GM23248 (cell line): Measurements from ENCODE around the gene SCAF4. TPM values are rescaled to one million over a fixed set of nuclear protein-coding genes. Genes with fewer than 3 reads are reported as not detected.

Experiments
- DNase-seq: peaks from one replicate; pipeline ENCODE4 v3.0.0-alpha.2; 2015
- H2AFZ ChIP-seq: fragments of 200-600 bp; sonication (generic); 2 replicates; pipeline ENCODE4 v1.6.1; 2016; ENCODE audit warnings: antibody characterized with exemption
- H3F3A ChIP-seq: fragments of 200-600 bp; sonication (generic); 2 replicates; pipeline ENCODE4 v1.6.1; 2016; ENCODE audit warnings: mild to moderate bottlenecking, antibody characterized with exemption, mixed run types; ENCODE audit not compliant: insufficient read depth
- H3K27ac ChIP-seq: fragments of 200-600 bp; sonication (generic); 2 replicates; pipeline ENCODE4 v1.5.1; 2016; ENCODE audit warnings: mild to moderate bottlenecking
- H3K27me3 ChIP-seq: fragments of 200-600 bp; sonication (generic); replicated peaks from 2 replicates; pipeline ENCODE4 v1.6.1; 2016; ENCODE audit warnings: mild to moderate bottlenecking; ENCODE audit not compliant: insufficient read depth
- H3K36me3 ChIP-seq: fragments of 200-600 bp; sonication (generic); 2 replicates; pipeline ENCODE4 v1.6.1; 2016; ENCODE audit warnings: low read depth, mild to moderate bottlenecking
- H3K4me1 ChIP-seq: fragments of 200-600 bp; sonication (generic); 2 replicates; pipeline ENCODE4 v1.6.1; 2016; ENCODE audit warnings: mild to moderate bottlenecking; ENCODE audit not compliant: insufficient read depth
- H3K4me2 ChIP-seq: fragments of 200-600 bp; sonication (generic); one replicate; pipeline ENCODE4 v1.6.1; 2016; ENCODE audit warnings: mild to moderate bottlenecking; ENCODE audit not compliant: unreplicated experiment
- H3K4me3 ChIP-seq: fragments of 200-600 bp; sonication (generic); 2 replicates; pipeline ENCODE4 v1.5.1; 2016; ENCODE audit warnings: mild to moderate bottlenecking
- H3K79me2 ChIP-seq: fragments of 200-600 bp; sonication (generic); 2 replicates; pipeline ENCODE4 v1.6.1; 2016; ENCODE audit warnings: mild to moderate bottlenecking; ENCODE audit not compliant: insufficient read depth
- H3K9ac ChIP-seq: fragments of 200-600 bp; sonication (generic); 2 replicates; pipeline ENCODE4 v1.6.1; 2016; ENCODE audit warnings: mild to moderate bottlenecking
- H3K9me2 ChIP-seq: fragments of 200-600 bp; sonication (generic); 2 replicates; pipeline ENCODE4 v1.6.1; 2016; ENCODE audit warnings: mixed run types, mild to moderate bottlenecking, moderate library complexity; ENCODE audit not compliant: insufficient read depth
- H3K9me3 ChIP-seq: fragments of 200-600 bp; sonication (generic); one replicate; pipeline ENCODE4 v1.6.1; 2017; ENCODE audit warnings: low read depth
- H4K20me1 ChIP-seq: fragments of 200-600 bp; sonication (generic); 2 replicates; pipeline ENCODE4 v1.6.0; 2016; ENCODE audit not compliant: insufficient read depth
- EZH2 ChIP-seq: fragments of 200-600 bp; sonication (generic); IDR thresholded peaks from 2 replicates; pipeline ENCODE4 v1.6.1; 2018; ENCODE audit warnings: antibody characterized with exemption, mild to moderate bottlenecking; ENCODE audit not compliant: insufficient read depth, poor library complexity, severe bottlenecking
- EZH2phosphoT487 ChIP-seq: fragments of 200-600 bp; sonication (generic); IDR thresholded peaks from 2 replicates; pipeline ENCODE4 v1.6.1; 2018; ENCODE audit warnings: antibody characterized with exemption, moderate library complexity, mild to moderate bottlenecking, low read depth; ENCODE audit not compliant: insufficient read depth
- WGBS, 2 experiments: methylation state at CpG; one replicate each; pipeline ENCODE4 v1.1.6; 2015 to 2017; ENCODE audit warnings: low lambda C conversion rate in 2 of 2, low coverage in 1 of 2; ENCODE audit errors: missing lambda C conversion rate in 2 of 2; 5-methylcytosine and 5-hydroxymethylcytosine counted together
- in situ Hi-C: fragments of 300-500 bp; cut with MboI; formaldehyde crosslinking; loops from 2 replicates; pipeline ENCODE4 v1.15.0; 2020
- polyA plus RNA-seq: library from polyadenylated mRNA; unstranded; fragments of >200 nt; fragmentation: Nextera tagmentation; extraction: Ambion mirVana; gene quantifications from 2 replicates; pipeline ENCODE4 v1.2.1, GENCODE V29; 2016
- total RNA-seq: library from RNA; depleted of rRNA; stranded (reverse); fragments of >200 nt; shearing (Covaris generic); gene quantifications from 2 replicates; pipeline ENCODE4 v1.2.3, GENCODE V29; 2014

Gene SCAF4
- total and polyA plus RNA-seq, 2 experiments from 2014 or later = 3.2 to 19.4 TPM

DNA sequence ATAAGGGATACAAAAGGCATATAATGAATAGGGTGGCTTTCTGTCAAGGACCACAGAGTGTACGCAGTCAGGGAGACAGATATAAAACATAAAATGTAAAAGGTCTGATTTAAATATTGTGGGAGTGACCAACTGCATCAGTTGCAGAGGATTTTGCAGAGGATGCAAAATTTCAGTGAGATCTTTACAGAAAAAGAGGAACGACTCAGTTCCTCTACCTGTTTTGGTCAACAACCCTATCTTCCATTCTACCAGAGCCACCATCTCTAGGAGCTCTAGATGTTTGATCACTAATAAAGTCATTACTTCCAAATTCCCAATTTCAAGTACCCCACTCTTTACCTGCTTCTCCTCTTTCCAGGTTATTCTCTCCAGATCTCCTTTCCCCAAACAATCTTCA is 56.0 kb downstream of the SCAF4 start:
- Histone ChIP-seq H3K79me2 (peaks cover 24% of the 10 kb centered on the region), H3F3A (peaks cover 2% of the 10 kb centered on the region; the same call in 1 of the 2 replicates), H3K9me3 (no peaks in the 10 kb centered on the region), H4K20me1 (0 out of 2 replicates have a peak, but pooled peaks cover 2% of the 10 kb centered on the region), H2AFZ (no peak overlapping the region), H3K9me2 (no peaks in the 10 kb centered on the region), H3K27ac (no peak overlapping the region), H3K27me3 (no peaks in the 10 kb centered on the region), H3K9ac (no peak overlapping the region), H3K4me2 (no peak overlapping the region), H3K36me3 (peaks cover 22% of the 10 kb centered on the region), H3K4me3 (no peak overlapping the region), H3K4me1 (no peaks in the 10 kb centered on the region)
- no peak for DNase-seq
- no peak for TF ChIP-seq EZH2phosphoT487
- TF ChIP-seq EZH2 = no peak
- WGBS, 2 experiments = 98 to 100% methylated on average over 2 of the region's 2 CpGs
- in situ Hi-C loops = no loop called here

DNA sequence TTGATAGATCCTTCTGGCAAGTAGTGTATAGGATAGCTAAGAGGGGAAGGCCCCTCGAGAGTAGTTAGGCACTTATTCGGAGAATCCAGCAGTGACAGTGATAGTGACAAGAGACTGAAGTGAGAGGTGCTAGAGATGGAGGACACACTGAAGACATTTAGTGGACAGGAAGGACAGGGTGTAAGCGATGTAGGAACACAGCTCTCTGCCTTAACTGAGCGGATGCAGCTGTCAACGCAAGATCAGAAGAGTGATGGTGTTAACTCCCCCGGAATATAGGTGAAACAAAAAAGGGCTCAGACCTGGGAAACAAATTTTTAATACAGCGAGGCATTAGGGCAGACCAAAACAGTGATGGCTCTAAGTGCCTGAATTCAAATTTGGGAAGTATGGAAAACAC is 56.6 kb downstream of the SCAF4 start:
- Histone ChIP-seq H3K9ac (no peak overlapping the region), H3K36me3 (peaks cover 16% of the 10 kb centered on the region), H3K9me2 (no peaks in the 10 kb centered on the region), H3K27ac (no peak overlapping the region), H3K4me1 (no peaks in the 10 kb centered on the region), H3K4me3 (no peak overlapping the region), H3K79me2 (peaks cover 19% of the 10 kb centered on the region), H2AFZ (no peak overlapping the region), H3K4me2 (no peak overlapping the region), H3F3A (peaks cover 8% of the 10 kb centered on the region; the same call in 1 of the 2 replicates), H3K27me3 (no peaks in the 10 kb centered on the region), H3K9me3 (no peaks in the 10 kb centered on the region), H4K20me1 (0 out of 2 replicates have a peak, but pooled peaks cover 2% of the 10 kb centered on the region)
- no peak for DNase-seq
- in situ Hi-C loops = no loop called here
- TF ChIP-seq EZH2 (no peak), EZH2phosphoT487 (no peak)
- WGBS, 2 experiments = 89 to 91% methylated on average over 7 of the region's 7 CpGs

DNA sequence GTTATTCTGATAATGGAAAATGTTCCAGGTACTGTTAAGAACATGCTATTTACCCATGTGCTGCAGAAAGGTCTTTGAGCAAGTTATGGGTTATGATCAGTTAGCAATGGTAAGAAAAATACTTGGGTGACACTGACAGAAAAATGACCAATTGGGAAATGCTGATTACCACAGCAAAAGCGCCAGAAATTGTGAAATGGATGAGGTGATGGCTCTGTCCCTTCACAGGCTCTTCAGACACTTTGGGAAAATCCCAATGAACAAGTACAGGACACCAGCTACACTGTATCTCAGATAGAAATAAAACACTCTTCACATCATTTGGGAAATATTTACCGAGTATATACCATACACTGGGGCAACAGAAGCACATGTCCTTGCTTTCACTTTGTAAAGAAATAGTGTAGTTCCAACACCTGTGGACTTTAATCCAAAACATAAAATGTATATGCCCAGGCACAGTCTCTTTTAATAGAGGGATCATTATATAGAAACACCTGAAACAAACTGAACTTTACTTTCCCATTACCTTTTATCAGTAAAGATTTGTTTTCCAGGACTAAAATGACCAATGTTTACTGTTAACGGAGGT is 58.5 kb downstream of the SCAF4 start:
- no peak for TF ChIP-seq EZH2
- no peak for TF ChIP-seq EZH2phosphoT487
- no peaks in the 10 kb centered on the region for H3K4me1 ChIP-seq
- H3K9ac ChIP-seq = no peak overlapping the region
- no peaks in the 10 kb centered on the region for H3K27me3 ChIP-seq
- H2AFZ ChIP-seq = no peak overlapping the region
- H3K79me2 ChIP-seq = peaks cover 4% of the 10 kb centered on the region; the same call in 1 of the 2 replicates
- in situ Hi-C loops = no loop called here
- no peaks in the 10 kb centered on the region for H3K9me3 ChIP-seq
- H3K9me2 ChIP-seq = no peaks in the 10 kb centered on the region
- no peak for DNase-seq
- H3K4me3 ChIP-seq = no peak overlapping the region
- H3K36me3 ChIP-seq = peaks cover 19% of the 10 kb centered on the region
- no peak overlapping the region for H3K27ac ChIP-seq
- 94 to 96% methylated on average over 3 of the region's 3 CpGs for WGBS, 2 experiments
- no peaks in the 10 kb centered on the region for H4K20me1 ChIP-seq
- H3K4me2 ChIP-seq = no peak overlapping the region
- peaks cover 25% of the 10 kb centered on the region for H3F3A ChIP-seq

DNA sequence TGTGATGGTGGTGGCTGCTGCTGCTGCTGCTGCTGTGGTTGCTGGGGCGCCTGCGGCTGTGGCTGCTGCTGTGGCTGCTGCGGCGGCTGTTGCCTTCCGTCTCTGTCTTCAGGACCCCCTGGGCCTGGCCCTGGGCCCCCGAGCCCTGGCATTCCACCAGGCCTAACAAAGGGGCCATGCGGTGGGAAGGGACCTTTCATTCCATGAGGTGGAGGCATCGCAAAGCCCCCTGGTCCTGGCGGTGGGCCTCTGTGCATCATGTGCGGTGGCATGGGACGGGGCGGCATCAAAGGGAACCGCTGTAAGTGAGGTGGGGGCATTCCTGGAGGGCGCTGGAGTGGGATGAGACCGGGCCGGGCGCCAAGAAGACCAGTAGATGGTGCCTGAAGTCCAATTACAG is 60.0 kb downstream of the SCAF4 start:
- Histone ChIP-seq H3F3A (peaks cover 39% of the 10 kb centered on the region), H4K20me1 (no peaks in the 10 kb centered on the region), H3K4me3 (no peak overlapping the region), H3K36me3 (peaks cover 34% of the 10 kb centered on the region), H3K9me3 (no peaks in the 10 kb centered on the region), H3K27me3 (no peaks in the 10 kb centered on the region), H3K4me2 (no peak overlapping the region), H3K9ac (no peak overlapping the region), H3K9me2 (no peaks in the 10 kb centered on the region), H3K27ac (no peak overlapping the region), H3K79me2 (peaks cover 9% of the 10 kb centered on the region), H3K4me1 (no peaks in the 10 kb centered on the region), H2AFZ (no peak overlapping the region)
- no peak for DNase-seq
- in situ Hi-C loops = no loop called here
- TF ChIP-seq EZH2 = no peak
- WGBS, 2 experiments = 99% methylated on average over 17 of the region's 17 CpGs
